Measurements from ENCODE around the gene LITAF.

LITAF gene

DNA sequence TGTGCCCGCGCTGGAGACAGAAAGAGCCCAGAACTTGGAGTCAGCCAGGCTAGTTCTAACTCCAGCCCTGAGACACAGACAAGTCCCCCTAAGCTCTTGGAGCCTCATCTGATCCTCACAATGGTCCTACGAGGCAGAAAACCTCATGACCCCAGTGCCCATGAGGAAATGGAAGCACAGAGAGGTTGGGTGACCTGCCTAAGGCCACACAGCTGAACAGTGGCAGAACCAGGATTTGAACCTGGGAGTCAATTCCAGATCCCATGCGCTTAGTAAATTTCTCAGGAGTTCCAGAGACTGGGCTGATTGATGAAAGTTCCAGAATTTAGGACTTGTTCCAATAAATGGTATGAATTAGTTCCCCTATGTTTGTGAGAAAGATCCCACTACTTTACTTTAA lies 39.0 kb upstream of the LITAF start:
- DNase-seq (ENCODE audit: low read depth in 1 of 2, low spot score in 1 of 2) = no peak
- H3K4me3 ChIP-seq (replicated peaks; ENCODE audit: insufficient read depth, low read length) = no peak overlapping the region
- no peaks in the 10 kb centered on the region for H3K27me3 ChIP-seq (ENCODE audit: insufficient read depth, poor library complexity, severe bottlenecking)
- no peak overlapping the region for H3K27ac ChIP-seq (replicated peaks)
- TF ChIP-seq POLR2AphosphoS5 (IDR thresholded peaks at IDR 0.05; ENCODE audit: low read depth) (no peak), SPI1 (IDR thresholded peaks at IDR 0.05; ENCODE audit: borderline replicate concordance, low read depth) (no peak), GABPA (IDR thresholded peaks at IDR 0.05; ENCODE audit: low read depth) (no peak)
- TF ChIP-seq, protein P1, sequence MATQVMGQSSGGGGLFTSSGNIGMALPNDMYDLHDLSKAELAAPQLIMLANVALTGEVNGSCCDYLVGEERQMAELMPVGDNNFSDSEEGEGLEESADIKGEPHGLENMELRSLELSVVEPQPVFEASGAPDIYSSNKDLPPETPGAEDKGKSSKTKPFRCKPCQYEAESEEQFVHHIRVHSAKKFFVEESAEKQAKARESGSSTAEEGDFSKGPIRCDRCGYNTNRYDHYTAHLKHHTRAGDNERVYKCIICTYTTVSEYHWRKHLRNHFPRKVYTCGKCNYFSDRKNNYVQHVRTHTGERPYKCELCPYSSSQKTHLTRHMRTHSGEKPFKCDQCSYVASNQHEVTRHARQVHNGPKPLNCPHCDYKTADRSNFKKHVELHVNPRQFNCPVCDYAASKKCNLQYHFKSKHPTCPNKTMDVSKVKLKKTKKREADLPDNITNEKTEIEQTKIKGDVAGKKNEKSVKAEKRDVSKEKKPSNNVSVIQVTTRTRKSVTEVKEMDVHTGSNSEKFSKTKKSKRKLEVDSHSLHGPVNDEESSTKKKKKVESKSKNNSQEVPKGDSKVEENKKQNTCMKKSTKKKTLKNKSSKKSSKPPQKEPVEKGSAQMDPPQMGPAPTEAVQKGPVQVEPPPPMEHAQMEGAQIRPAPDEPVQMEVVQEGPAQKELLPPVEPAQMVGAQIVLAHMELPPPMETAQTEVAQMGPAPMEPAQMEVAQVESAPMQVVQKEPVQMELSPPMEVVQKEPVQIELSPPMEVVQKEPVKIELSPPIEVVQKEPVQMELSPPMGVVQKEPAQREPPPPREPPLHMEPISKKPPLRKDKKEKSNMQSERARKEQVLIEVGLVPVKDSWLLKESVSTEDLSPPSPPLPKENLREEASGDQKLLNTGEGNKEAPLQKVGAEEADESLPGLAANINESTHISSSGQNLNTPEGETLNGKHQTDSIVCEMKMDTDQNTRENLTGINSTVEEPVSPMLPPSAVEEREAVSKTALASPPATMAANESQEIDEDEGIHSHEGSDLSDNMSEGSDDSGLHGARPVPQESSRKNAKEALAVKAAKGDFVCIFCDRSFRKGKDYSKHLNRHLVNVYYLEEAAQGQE (IDR thresholded peaks at IDR 0.05; ENCODE audit: insufficient replicate concordance, low read depth) = no peak
- TF ChIP-seq, protein P2, sequence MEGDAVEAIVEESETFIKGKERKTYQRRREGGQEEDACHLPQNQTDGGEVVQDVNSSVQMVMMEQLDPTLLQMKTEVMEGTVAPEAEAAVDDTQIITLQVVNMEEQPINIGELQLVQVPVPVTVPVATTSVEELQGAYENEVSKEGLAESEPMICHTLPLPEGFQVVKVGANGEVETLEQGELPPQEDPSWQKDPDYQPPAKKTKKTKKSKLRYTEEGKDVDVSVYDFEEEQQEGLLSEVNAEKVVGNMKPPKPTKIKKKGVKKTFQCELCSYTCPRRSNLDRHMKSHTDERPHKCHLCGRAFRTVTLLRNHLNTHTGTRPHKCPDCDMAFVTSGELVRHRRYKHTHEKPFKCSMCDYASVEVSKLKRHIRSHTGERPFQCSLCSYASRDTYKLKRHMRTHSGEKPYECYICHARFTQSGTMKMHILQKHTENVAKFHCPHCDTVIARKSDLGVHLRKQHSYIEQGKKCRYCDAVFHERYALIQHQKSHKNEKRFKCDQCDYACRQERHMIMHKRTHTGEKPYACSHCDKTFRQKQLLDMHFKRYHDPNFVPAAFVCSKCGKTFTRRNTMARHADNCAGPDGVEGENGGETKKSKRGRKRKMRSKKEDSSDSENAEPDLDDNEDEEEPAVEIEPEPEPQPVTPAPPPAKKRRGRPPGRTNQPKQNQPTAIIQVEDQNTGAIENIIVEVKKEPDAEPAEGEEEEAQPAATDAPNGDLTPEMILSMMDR (IDR thresholded peaks at IDR 0.05; ENCODE audit: insufficient read depth, low read length) = no peak

DNA sequence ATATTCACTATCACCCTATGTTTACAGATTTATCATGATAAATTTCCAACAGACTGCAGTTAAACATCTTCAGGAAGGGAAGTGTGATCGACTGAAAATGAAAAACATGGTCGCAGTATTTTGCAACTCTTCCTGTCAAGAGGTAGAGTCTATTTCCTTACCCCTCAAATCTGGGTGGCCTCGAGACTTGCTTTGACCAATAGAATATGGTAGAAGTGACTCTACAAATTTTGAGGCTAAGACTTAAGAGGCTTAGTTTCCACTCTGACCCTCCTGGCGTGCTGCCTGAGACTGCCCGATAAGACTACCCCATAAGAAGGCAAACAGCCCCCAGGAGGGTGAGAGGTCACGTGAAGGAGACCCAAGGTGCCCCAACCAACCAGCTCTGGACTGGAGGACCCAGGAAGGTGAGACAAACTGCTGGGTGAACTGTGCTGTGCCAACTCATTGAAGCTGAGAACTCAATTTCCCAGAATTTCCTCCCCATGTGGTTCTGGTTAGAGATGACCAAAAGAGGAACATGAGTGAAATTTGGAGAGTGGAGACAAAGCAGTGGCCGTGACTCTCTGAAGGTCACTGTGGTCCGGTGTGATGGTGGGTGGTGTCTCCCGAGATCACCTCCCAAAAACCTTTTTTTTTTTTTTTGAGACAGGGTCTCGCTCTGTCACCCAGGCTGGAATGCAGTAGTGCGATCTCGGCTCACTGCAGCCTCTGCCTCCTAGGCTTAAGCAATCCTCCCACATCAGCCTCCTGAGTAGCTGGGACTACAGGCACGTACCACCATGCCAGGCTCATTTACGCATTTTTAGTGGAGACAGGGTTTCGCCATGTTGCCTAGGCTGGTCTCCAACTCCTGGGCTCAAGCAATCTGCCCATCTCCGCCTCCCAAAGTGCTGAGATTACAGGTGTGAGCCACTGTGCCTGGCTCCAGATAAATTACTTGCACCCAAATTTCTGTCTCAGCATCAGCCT lies 38.2 kb upstream of the LITAF start:
- peak overlapping the region; percentile 26 for H3K27ac ChIP-seq (replicated peaks)
- no peak overlapping the region for H3K4me3 ChIP-seq (replicated peaks; ENCODE audit: insufficient read depth, low read length)

DNA sequence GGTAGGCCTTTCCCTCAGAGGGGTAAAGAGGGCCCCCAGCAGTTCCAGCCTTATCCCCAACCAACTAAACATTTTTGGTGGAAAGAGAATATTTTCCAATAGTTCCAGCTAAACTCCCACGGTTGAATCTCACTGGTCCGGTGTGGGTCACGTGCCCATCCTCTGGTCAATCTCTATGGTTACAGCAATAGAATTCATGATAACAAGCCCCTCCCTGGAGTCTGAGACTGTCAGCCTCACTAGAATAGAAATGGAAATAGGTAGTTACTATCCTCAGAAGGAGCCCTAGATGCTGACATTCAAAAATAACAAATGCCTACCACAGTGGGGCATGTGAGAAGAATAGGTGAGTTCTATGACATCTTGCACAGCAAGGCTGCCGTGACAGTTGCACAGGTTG lies 37.5 kb upstream of the LITAF start:
- DNase-seq (ENCODE audit: low read depth in 1 of 2, low spot score in 1 of 2) = no peak
- no peaks in the 10 kb centered on the region for H3K27me3 ChIP-seq (ENCODE audit: insufficient read depth, poor library complexity, severe bottlenecking)
- no peak for TF ChIP-seq SPI1 (IDR thresholded peaks at IDR 0.05; ENCODE audit: borderline replicate concordance, low read depth)
- H3K4me3 ChIP-seq (replicated peaks; ENCODE audit: insufficient read depth, low read length) = no peak overlapping the region
- H3K27ac ChIP-seq (replicated peaks) = no peak overlapping the region

More for the DNA sequence above, 38.2 kb upstream of the LITAF start:
- no peaks in the 10 kb centered on the region for H3K27me3 ChIP-seq (ENCODE audit: insufficient read depth, poor library complexity, severe bottlenecking)
- peak in 1 of 2 experiments; percentile 37 for DNase-seq (ENCODE audit: low read depth in 1 of 2, low spot score in 1 of 2)
- TF ChIP-seq POLR2AphosphoS5 (IDR thresholded peaks at IDR 0.05; ENCODE audit: low read depth) (no peak), GABPA (IDR thresholded peaks at IDR 0.05; ENCODE audit: low read depth) (no peak), SPI1 (IDR thresholded peaks at IDR 0.05; ENCODE audit: borderline replicate concordance, low read depth) (peak; percentile 41; the same call in 1 of the 2 replicates)
- TF ChIP-seq, protein P2 (IDR thresholded peaks at IDR 0.05; ENCODE audit: insufficient read depth, low read length) = no peak

DNA sequence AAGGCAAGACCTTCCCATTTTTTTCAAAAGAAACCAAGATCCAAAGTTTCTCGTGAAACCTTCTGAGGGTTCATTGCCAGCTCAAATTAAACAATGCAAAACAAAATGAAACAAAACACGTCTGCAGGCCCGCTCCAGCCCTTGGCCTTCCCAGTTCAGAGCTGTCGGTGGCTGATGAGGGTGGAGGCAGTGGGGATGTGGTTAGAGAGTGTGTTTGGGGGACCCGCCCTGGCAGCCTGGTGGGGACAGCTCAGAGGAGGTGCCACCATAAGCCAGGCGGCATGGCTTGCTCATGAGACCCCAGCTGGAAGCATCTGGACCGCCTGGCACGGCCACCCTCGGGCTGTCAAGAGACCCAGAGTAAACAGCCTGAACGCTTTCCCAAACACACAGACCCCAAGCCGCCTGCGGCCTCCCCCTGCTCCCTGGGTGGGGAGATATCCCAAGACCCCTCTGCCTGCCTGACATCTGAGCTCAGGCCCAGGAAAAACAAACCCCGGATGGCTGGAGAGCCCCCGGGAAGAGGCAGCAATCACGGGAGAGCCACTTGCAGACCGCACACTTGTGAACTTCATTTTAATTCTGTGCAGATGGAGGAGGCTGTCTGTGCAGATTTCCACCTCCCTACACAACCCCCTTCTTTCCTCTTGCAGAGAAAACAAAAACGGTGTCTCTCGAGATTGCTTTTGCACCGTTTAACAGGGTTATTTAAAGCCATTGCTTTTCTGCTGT lies 35.4 kb upstream of the LITAF start:
- DNase-seq (ENCODE audit: low read depth in 1 of 2, low spot score in 1 of 2) = no peak
- Histone ChIP-seq H3K27ac (replicated peaks) (no peak overlapping the region), H3K4me3 (replicated peaks; ENCODE audit: insufficient read depth, low read length) (no peak overlapping the region), H3K27me3 (ENCODE audit: insufficient read depth, poor library complexity, severe bottlenecking) (no peaks in the 10 kb centered on the region)
- TF ChIP-seq, protein P2 (IDR thresholded peaks at IDR 0.05; ENCODE audit: insufficient read depth, low read length) = no peak
- TF ChIP-seq, protein P1 (IDR thresholded peaks at IDR 0.05; ENCODE audit: insufficient replicate concordance, low read depth) = no peak
- TF ChIP-seq GABPA (IDR thresholded peaks at IDR 0.05; ENCODE audit: low read depth) (no peak), SPI1 (IDR thresholded peaks at IDR 0.05; ENCODE audit: borderline replicate concordance, low read depth) (no peak), POLR2AphosphoS5 (IDR thresholded peaks at IDR 0.05; ENCODE audit: low read depth) (no peak)
